CD4-positive, alpha-beta T cell treated with Interferon gamma for 1 hour (primary cell): Measurements from ENCODE around the gene EPSTI1.

Experiments
- DNase-seq: peaks from one replicate; pipeline ENCODE4 v3.0.0-alpha.2; 2020

Gene EPSTI1

GRCh38 chr13:43005460-43006236 lies 13.6 kb upstream of the EPSTI1 start:
- DNase-seq: no peak

- no peak for DNase-seq
These were observed 11.7 kb upstream of the EPSTI1 start for GRCh38 chr13:43003729-43004128.

DNA sequence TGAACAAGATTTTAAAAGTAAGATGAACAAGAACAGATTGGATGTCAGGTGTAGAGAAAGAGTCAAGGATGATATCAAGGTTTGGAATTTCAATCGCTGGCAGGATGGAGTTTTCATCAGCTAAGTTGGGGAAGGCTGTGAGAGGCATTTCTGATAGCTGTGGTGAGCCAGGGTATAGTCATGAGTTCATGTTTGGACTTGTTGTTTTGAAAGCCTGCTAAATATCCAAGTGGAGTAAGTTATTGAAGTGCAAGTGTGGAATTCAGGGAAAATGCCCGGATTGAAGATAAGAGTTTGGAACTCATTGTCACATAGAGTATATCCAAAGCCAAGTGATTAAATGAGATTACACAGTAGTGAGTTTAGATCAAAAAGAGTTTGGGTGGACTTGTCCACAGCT lies 11.0 kb upstream of the EPSTI1 start:
- DNase-seq: no peak

DNA sequence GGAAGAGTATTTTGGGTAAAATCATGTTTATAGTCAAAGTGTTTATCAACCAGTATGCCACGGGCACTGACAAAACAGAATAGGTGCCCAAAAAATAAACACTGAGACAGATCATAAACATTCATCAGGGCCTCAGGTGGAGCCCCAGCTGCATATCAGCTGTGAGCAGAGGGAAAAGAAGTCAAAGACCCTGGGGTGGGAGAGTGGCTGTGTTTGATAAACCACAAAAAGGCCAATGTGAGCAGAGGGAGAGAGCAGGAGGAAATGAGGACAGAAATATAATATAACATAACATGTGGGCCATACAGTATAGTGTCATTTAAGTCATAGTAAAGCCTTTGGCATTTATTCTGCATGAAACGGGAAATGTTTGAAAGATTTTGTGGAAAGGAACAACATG lies 10.0 kb upstream of the EPSTI1 start:
- DNase-seq: no peak

GRCh38 chr13:43000676-43001075 lies 8.6 kb upstream of the EPSTI1 start:
- DNase-seq: no peak

DNA sequence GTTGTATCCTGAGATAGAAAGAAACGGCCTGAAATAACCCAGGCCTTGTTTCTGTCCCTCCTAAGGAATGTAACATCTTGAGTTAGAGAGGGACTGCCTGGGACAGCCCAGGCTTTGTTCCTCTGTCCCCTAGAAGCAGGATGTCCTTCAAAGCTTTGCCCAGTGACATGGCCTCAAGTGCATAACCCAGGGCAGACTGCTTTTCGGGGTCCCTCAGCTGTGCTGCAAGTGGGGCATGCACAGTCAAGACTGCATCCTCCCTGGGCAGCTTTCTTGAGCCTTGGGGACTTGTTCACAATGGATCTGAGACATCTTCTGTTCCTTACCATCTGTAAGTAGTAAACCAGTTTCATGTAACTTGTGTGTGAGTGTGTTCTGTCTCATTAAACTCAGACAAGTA lies 7.5 kb upstream of the EPSTI1 start:
- no peak for DNase-seq

DNA sequence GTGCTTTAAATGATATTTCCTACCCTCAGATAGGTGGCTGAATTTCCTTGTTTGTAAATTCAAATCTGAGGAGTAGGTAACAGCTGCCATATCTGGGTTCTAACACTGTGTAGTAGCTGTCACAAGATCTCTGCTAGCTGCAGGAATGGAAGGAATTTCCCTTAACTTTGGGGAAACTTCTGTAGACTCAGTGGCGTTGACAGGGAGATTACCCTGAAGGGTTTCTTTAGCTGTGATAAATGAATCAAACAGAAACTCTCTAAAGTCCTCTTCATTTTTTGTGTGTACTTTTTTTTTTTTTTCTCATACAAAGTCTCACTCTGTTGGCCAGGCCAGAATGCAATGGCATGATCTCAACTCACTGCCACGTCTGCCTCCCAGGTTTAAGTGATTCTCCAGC lies 5.3 kb upstream of the EPSTI1 start:
- no peak for DNase-seq

DNA sequence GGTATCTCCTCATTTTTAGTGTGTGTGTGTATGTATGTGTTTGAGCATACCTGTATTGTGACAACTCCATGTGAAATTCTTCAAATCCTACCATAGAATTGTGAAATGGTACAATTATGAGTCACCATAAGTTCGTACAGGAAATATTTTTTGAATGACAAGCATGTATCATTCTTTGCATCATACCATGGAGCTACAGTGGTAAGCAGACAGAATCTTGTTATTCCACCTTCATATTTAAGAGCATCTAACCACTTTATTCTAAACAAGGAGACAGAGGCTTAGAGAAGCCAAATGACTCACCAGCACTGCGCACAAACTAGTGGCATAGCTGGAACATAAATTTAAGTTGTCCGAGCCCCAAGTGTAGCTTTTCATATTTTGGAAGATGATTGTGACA lies 4.5 kb upstream of the EPSTI1 start:
- no peak for DNase-seq

- no peak for DNase-seq
These were observed 2.8 kb upstream of the EPSTI1 start for GRCh38 chr13:42994878-42995277.

- no peak for DNase-seq
These were observed 702 bp upstream of the EPSTI1 start for GRCh38 chr13:42992764-42993122.

- DNase-seq: peak; percentile 26
These were observed 676 bp downstream of the EPSTI1 start for GRCh38 chr13:42991233-42991897.

- DNase-seq: no peak
These were observed 1.5 kb downstream of the EPSTI1 start for GRCh38 chr13:42990291-42991232.

- no peak for DNase-seq
These were observed 5.9 kb downstream of the EPSTI1 start for GRCh38 chr13:42986176-42986574.

DNA sequence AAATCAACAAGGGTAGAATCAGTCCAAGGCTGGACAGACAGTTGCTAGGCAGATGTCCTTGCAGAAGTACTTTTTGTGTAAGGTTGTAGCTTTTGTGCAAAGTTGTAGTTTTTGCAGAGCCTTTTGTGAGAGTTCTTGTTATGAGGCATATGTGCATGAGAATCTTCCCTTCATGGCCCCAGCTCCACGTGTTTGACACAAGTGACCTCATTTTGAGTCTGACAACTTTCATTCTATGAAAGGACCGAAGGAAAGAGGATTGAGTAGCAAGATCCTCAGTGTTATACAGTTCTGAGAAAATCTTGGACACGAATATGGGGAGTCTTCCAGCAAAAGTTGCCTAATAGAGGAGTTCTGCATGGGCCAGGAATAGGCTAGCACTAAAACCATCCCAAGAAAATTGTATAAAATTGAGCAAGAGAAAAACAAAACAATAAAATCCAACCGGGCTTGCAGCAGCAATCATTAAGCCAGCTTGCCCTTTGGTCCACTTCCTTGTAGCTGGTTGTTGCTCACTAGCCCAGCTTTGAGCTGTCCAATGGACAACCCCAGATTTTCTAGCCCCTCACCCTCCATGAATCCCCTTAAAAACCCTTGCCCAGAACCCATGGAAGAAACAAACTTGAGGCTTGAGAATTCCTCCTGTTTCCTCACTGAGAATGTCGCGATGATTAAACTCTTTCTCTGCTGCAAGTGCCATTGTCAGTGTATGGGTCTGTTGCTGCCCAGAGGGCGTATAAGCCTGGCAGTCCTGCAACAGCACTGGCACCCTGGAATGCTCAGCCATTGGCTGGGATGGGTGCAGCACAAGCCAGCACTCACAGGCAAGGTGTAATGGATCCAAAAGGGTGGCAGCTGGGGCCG lies 6.5 kb downstream of the EPSTI1 start:
- DNase-seq: no peak

GRCh38 chr13:42984691-42985090 lies 7.3 kb downstream of the EPSTI1 start:
- DNase-seq: no peak

GRCh38 chr13:42984026-42984425 lies 8.0 kb downstream of the EPSTI1 start:
- no peak for DNase-seq

DNA sequence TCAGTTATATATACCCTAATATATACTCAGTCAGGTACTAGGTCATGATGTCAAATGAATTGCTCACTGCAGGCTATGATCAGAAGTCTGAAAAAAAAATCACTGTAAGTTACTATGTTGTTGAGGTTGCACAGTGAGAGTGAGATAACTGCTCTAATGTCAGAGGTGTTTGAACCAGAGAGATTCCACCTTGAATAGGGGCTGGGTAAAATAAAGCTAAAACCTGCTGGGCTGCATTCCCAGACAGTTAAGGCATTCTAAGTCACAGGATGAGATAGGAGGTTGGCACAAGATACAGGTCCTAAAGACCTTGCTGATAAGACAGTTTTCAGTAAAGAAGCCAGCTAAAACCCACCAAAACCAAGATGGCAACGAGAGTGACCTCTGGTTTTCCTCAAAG lies 10.2 kb downstream of the EPSTI1 start:
- DNase-seq: no peak

DNA sequence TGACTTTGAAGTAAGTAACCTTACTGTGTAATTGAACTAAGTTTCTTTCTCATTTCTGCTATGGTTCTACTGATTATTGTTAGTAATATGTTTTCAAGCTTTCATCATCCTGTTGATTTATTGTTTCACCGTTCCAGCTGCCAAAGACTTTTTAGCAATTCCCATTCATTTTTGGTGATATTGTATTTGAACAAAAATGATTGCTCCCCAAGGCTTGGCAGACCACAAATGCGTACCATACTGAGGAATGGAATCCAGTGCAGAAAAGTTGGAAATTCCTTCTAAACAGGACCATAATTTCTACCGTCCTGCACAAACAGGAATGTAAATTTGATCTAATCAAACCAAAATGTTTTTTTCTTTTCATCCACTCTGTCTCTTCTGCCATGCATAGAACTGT lies 10.7 kb downstream of the EPSTI1 start:
- no peak for DNase-seq

- DNase-seq: no peak
These were observed 14.8 kb downstream of the EPSTI1 start for GRCh38 chr13:42977219-42977659.

DNA sequence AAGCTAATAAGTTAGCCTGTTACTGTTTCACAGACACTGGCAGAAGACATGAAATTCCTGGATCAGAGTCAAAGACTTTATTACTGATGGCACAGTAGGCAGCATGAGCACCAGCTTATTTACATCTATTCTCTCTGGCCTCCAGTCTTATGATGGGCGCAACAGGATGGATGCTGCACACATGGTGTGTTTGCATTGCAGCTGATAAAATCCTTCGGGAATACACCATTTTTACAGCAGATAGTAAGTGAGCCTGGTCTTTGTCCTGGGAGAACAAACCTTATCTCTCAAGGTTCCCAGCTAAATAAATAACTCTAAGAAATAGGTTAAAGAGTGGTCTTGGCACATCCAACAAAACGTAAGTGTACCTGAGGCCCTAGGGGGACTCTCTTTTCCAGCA lies 16.0 kb downstream of the EPSTI1 start:
- DNase-seq: no peak

DNA sequence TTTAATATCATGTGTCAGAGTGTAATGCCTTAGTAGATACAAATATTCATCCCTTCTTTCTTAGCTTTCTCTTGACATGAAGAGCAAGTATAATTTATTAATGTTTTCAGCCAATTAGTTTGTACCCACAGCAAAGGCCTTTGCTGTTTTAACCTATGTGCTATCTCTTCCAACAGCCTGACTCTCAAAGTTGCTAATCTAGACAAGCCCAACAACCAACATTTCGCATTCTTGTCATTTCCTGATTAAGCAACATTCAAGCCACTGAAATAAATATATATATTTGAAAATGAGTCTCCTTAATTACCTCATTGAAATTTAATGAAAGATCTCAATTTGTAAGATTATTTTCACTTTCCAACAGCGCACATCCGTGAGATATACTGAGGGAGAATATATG lies 18.5 kb downstream of the EPSTI1 start:
- DNase-seq: no peak

- no peak for DNase-seq
These were observed 20.2 kb downstream of the EPSTI1 start for GRCh38 chr13:42971691-42972347.
